Embryonic facial prominence (tissue), 1 donor: Measurements from ENCODE around the gene DUS2.
"Not testable (repeated sequence)": the region's sequence is repeated elsewhere in the genome, so short reads cannot be mapped to it uniquely, and the experiment has no call there.

Experiments used
- DNase-seq: peaks from one replicate; pipeline ENCODE4 v3.0.0-alpha.2; 2016; ENCODE audit errors: extremely low spot score

DUS2 gene

DNA sequence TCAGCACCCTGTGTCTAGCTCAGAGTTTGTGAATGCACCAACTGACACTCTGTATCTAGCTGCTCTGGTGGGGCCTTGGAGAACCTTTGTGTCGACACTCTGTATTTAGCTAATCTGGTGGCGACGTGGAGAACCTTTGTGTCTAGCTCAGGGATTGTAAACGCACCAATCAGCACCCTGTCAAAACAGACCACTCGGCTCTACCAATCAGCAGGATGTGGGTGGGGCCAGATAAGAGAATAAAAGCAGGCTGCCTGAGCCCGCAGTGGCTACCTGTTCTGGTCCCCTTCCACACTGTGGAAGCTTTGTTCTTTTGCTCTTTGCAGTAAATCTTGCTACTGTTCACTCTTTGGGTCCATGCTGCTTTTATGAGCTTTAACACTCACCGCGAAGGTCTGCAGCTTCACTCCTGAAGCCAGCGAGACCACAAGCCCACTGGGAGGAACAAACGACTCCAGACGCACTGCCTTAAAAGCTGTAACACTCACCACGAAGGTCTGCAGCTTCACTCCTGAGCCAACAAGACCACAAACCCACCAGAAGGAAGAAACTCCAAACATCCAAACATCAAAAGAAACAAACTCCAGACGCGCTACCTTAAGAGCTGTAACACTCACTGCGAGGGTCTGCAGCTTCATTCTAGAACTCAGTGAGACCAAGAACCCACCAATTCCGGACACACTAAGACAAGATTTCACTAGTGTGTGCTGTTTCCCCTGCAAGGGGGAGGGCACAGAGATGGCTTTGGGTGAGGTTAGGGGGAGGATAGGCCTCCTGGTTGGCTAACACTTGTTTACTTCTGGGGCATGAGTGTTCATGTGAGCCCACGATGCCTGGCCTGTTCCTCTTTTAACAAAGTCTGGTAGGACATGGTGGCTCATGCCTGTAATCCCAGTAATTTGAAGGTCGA is 24.1 kb upstream of the DUS2 start, which contains the start of gene DPEP2:
DPEP2 (minus strand) TSS at position 706 of the 910 bp plus-strand sequence. CDS start 6,272 bp downstream, outside the sequence.
- DNase-seq = not testable (repeated sequence)

DNA sequence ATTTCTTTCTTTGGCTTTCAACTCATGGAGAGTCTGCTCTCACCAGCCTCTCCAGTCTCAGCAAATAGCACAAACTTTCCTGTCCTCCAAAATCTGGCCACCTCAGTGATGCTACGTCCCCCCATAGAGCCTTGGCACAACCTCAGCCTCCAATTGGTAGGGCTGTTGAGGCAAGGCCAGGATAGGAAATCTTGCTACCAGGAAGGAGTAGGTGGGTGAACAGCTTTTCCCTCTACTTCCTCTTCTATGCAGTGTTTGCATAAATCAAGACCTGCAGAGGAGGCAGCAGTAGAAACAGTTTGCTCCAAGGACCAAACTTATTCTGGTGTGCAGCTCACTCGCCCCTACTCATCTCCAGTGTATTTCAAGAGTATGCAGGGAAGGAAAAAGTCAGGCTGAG is 23.1 kb upstream of the DUS2 start:
- no peak for DNase-seq

DNA sequence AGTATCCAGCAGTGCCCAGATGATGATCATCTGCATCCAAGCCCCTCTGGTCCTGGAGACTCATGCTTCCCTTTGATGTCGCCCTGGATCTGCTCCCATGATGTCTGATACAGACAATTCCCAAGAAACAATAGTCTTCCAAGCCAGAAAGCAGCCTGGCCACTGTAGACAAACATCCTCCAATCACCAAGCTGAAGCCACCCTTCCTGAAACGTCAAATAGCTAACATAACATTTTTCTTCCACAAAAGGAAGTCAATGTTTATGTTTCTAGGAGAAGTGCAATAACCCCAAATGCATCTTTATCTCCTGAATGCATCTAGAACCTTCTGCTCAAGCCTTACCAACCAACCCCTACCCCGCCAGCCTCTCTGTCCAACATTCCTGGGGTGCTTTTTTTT is 22.6 kb upstream of the DUS2 start:
- DNase-seq = no peak

DNA sequence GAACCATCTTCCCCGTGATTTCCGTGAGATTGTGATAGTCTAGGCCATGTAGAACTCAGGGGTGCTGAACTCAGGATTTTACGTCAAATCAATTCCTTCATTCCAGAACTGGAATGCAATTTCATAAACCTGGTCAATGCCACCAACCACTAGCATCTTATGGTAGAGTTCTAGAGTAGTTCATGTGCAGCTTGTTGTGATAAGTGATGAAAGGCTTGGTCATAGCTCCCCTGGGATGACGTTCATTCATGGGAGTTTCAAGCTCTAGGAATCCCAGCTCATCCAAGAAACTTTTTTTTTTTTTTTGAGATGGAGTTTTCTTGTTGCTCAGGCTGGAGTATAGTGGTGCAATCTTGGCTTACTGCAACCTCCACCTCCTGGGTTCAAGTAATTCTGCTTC is 20.1 kb upstream of the DUS2 start:
- no peak for DNase-seq

DNA sequence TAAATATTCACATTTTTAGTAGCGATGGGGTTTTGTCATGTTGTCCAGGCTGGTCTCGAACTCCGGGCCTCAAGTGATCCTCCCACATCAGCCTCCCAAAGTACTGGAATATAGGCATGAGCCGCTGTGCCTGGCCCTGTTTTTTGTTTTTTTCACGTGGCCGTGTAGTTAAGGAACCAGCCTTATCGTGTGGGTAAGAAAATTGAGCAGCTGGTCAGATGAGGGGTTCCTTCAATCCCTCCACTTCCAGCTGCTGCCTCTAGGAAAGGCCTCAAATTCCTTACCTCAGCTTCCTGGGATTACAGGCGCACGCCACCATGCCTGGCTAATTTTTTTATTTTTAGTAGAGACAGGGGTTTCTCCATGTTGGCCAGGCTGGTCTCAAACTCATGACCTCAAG is 17.9 kb upstream of the DUS2 start:
- DNase-seq = no peak

DNA sequence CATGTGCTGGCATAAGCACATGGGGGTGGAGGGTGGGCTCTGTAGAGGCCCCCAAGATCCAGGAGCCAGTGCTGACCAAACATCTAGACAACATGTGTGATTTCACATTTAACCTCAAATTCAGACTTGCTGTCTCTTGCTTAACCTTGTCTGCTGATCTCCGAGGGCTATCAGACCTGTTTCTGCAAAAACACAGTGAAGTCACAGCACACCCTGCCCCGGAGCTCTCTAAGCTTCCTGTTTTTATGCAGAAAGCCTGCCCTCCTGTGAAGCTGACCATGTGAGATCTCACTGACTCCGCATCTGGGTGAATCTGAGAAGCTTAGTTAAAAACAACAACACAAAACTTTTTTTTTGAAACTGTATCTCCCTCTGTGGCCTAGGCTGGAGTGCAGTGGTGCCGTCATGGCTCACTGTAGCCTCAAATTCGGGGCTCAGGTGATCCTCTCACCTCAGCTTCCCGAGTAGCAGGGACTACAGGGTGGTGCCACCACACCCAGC is 17.2 kb upstream of the DUS2 start:
- no peak for DNase-seq

DNA sequence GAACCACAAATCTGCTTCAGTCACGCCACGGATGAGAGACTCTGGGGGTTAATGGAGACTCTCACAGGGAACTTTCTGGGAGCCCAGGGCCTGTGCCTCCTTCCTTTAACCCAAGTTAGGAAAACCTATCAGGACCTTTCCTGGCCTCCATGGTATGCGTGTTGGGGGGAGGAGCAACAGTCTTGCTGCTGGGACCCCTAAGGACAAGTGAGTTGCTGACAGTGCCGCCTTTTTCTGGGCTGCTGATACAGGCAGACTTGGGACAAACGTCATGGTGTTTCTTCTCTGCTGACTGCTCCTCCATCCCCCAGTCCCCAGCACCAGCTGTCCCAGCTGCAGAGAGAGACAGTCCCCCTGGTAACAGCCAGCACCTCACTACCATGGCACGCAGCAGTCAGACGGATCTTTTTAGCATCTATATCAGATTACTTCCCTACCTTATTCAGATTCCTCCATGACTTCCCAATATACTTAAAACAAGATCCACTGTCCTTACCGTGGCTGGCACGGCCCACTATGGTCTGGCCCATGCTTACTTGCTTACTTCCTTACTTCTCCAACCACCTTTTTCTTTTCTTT is 13.8 kb upstream of the DUS2 start:
- no peak for DNase-seq

DNA sequence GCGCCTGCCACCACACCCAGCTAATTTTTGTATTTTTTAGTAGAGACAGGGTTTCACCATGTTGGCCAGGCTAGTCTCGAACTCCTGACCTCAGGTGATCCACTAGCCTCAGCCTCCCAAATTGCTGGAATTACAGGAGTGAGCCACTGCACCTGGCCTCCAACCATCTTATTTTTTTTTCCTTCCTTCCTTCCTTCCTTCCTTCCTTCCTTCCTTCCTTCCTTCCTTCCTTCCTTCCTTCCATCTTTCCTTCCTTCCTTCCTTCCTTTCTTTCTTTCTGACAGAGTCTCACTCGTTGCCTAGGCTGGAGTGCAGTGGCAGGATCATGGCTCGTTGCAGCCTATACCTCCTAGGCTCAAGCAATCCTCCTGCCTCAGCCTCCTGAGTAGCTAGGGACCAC is 13.2 kb upstream of the DUS2 start:
- DNase-seq = not testable (repeated sequence)

DNA sequence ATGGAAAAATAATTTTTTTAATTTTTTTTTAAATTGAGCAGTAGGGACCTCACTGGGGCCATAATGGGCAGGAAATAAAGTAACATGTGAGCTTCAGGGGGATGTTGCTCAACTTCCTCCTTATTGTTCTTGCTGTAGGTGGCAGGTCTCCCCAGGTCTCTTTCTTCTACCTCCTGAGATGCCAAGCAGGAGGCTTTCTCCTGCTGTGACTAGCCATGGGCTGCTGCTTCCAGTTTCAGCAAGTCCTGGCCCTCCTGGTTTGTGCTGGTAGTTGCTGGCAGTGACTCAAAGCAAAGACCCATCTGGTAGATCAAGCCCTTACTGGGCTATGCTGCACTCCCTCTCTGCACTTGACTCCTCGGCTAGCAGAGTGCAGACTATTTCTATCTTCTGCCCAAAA is 9.6 kb upstream of the DUS2 start:
- no peak for DNase-seq

DNA sequence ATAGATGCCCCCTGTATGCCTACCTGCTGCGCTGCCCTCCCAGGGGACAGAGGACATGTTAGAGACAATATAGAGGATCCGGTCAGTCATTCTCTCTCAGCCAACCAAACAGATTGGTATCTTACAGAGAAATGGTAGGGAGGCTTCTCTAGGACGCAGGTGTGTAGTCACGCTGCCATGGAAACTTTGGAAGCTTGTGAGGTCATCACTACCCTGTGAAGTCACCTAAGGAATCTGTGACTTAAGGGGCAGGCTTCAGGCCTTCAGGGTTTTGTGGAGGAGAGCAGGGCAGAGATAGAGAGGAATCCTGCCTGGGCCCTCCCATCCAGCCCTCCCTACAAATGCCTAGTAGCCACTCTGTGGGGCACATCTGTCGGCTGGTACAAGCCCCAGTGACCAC is 7.4 kb upstream of the DUS2 start, which contains the start of gene DPEP2NB:
DPEP2NB (minus strand) TSS at position 231 of the 400 bp plus-strand sequence; CDS start at position 90, 141 bp downstream.
- no peak for DNase-seq

DNA sequence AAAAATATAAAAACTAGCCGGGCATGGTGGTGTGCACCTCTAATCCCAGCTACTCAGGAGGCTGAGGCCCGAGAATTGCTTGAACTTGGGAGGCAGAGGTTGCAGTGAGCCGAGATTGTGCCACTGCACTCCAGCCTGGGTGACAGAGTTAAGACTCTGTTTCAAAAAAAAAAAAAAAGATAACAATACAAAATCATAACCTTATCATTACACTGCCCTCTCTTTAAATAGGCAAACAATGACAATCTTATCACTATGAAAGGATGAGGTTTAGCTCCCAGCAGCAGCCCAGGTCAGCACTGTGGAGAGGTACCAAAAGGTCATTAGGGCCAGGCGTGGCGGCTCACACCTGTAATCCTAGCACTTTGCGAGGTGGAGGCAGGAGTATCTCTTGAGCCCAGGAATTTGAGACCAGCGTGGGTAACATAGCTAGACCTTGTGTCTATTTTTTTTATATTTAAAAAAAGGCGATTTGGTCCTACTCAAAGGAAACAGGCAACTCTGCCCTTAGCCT is 3.9 kb upstream of the DUS2 start:
- no peak for DNase-seq

DNA sequence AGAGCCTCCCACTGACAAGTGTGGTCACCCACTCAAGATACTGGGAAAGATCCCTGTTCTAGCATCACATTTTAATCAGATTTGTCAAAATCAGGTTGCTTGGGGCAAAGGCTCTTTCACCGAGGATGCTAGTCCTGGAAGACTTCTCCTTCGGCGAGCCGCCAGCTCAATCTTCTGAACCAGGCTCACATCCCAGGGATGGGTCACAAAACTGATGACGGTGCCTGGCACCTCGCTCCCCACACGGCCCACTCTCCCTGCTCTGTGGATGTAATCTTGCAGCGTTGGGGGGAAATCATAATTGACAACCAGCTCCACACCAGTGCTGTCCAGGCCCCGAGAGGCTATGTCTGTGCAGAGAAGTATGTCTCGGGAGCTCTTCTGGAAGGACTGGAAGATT is 1.6 kb upstream of the DUS2 start:
- DNase-seq = no peak

DNA sequence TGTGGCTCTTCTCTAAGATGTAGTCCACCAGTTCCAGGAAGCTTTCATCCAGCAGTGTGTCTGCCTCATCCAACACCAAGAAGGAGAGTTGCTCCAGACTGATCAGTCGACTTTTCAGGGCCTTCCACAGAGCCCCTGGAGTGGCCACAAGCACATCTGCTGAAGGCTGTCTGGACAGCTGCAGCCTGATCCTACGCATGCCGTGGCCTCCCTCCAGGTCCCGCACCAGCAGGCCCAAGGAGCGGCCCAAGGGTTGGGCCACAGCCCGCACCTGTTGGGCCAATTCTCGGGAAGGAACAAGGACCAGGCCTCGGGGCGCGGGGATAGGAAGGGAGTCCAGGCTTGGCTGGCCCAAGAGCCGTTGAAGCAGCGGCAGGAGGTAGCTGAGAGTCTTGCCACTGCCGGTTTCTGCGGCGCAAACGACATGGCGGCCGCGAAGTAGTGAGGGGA is 781 bp upstream of the DUS2 start:
- DNase-seq = no peak

DNA sequence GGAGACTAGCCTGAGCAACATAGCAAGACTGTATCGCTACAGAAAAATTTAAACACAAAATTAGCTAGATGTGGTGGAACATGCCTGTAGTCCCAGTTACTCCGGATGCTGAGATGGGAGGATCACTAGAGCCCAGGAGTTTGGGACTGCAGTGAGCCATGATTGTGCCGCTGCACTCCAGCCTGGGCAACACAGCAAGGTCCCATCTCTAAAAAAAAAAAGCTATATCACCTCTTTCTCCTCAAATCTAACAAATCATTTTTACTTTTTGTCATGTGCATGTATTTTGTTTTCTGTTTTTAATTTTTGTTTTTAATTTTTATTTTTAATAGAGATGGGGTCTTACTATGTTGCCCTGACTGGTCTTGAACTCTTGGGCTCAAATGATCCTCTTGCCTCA is 5.9 kb downstream of the DUS2 start:
- DNase-seq = no peak

DNA sequence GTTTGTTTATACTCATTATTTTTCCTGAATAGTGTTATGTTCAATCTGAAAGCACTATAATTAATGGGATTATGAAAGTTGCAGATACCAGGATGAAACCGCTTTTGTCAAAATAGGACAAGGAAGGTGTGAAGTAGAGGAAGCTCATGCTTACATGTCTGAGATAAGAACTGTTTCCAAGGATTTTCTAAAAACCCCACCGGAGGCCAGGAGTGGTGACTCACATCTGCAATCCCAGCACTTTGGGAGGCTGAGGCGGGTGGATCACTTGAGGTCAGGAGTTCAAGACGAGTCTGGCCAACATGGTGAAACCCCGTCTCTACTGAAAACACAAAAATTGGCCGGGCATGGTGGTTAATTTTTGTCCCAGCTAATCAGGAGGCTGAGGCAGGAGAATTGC is 7.0 kb downstream of the DUS2 start:
- not testable (repeated sequence) for DNase-seq

DNA sequence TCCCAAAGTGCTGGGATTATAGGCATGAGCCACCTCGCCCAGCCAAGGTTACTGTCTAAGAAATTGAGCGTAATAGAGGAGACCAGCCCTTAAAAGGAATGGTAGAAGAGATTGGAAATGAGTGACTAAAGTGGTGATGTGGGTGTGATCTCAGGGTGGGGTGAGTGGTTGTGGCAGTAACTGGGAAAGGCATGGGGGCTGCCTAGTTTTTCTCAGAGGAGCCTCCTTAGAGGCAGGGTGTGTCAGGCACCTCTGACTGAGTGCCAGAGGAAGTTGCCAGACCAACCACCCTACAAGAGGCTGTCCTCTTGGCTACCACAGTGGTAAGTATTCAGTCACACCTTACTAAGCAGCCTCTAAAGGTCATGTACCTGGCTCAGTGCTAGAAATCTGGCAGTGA is 8.9 kb downstream of the DUS2 start:
- no peak for DNase-seq

DNA sequence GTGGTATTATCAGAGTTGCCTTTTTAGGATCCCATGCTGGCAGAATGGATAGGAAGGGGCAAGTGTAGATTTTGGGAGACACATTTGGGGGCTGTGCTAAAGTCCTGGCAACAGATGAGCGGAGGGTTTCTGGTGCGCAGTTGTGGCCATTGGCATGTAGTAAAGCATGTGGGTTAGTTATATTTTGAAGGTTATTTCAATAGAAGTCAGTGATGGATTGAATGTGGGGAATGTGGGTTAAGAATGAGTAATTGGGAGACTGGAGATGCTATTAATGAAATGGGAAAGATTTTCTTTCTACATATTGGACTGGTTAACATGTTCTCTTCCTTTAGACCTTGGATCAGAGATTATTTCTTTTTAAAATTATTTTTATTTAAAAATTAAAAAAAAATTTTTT is 10.0 kb downstream of the DUS2 start:
- DNase-seq = no peak

DNA sequence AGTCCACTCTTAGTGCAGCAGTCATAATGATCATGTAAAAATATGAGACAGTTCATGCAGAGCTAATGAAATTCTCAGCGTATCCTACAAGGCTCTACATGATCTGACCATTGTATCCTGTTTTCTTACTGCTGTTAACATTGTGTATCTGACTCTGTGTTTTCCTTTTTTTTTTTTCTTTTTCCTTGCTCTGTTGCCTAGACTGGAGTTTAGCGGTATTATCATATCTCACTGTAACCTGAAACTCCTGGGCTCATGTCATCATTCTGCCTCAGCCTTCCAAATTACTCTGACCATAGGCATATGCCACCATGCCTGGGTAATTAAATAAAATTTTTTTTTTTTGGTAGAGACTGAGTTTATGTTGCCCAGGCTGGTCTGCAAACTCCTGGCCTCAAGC is 12.1 kb downstream of the DUS2 start:
- no peak for DNase-seq

DNA sequence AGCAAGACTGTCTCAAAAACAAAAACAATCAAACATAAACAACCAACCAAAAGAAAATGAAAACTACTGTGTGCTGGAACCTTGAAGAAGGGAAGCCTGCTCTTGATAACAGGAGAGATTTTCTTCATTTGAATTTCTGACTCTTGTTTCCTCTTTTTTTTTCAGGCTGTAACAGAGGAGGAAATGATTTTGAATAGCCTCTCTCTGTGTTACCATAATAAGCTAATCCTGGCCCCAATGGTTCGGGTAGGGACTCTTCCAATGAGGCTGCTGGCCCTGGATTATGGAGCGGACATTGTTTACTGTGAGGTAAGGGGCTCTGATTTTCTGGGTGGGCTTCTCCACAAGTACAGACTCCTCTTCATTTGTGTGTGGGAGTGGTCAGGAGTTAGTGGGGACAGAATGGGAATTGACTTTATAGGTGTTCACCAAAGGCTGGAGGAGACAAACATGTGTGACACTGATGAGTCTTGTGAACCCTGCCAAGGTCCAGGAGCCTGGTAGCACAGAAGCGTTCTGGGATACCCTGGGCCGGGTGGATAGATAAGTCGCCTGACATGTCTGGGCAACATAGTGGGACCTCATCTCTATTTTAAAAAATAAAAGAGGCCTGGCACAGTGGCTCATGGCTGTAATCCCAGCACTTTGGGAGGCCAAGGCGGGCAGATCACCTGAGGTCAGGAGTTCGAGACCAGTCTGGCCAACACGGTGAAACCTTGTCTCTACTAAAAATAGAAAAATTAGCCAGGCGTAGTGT is 14.9 kb downstream of the DUS2 start:
- no peak for DNase-seq

DNA sequence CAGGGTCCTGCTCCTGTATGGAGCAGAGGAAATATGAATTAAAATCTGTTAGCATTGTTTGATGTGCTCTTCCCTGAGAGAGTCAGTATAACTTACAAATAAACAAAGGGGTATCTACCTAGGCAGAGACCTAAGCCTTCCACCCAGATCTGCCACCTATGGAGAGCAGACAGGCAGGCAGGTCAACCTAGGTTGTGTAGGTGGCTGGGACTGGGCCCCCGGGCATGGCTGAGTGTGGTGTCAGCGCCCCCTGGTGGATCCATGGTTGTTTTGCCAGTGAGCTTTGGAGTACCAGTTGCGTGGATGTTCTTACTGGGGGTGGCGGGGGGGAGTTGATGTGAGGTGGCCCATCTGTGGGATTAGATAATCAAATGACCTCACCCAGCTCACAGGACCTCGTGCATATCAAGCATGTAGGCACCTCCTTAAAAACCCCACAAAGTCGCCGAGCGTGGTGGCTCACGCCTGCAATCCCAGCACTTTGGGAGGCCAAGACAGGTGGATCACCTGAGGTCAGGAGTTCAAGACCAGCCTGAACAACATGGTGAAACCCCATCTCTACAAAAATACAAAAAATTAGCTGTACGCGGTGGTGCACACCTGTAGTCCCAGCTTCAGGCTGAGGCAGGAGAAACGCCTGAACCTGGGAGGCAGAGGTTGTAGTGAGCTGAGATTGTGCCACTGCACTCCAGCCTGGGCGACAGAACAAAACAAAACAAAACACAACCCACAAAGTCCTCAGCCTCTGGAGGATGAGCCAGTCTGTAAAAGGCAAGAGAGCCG is 17.6 kb downstream of the DUS2 start:
- DNase-seq = no peak

DNA sequence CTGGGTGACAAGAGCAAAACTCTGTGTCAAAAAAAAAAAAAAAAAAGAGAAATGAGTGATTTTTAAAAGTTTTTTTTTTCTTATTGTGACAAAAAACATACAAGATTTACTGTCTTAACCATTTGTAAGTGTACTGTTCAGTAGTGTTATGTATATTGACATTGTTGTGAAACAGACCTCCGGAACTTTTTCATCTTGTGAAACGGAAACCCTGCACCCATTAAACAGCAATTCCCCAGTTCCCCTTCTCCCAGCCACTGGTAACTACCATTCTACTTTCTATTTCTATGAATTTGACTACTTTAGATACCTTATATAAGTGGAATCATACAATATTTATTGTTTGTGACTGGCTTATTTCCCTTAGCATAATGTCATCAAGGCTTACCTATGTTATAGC is 18.7 kb downstream of the DUS2 start:
- DNase-seq = no peak
